Upper lobe of right lung (tissue), 1 donor: Measurements from ENCODE around the gene C1orf74. TPM values are rescaled to one million over a fixed set of nuclear protein-coding genes. Genes with fewer than 3 reads are reported as not detected.

Experiments used
- ATAC-seq: fragments of 200-7000 bp; cut with Tn5 transposase; one replicate; pipeline ENCODE4 v1.9.1; 2020; ENCODE audit warnings: mild to moderate bottlenecking, moderate library complexity
- DNase-seq: peaks from one replicate; pipeline ENCODE4 v3.0.0-alpha.2; 2020
- H3K27ac ChIP-seq: fragments of 200-600 bp; one replicate; pipeline ENCODE4 v1.8.0; 2022
- H3K27me3 ChIP-seq: fragments of 200-600 bp; one replicate; pipeline ENCODE4 v1.8.0; 2022; ENCODE audit warnings: mild to moderate bottlenecking
- H3K36me3 ChIP-seq: fragments of 200-600 bp; one replicate; pipeline ENCODE4 v1.8.0; 2022
- H3K4me1 ChIP-seq: fragments of 200-600 bp; one replicate; pipeline ENCODE4 v1.8.0; 2022
- H3K4me3 ChIP-seq: fragments of 200-600 bp; one replicate; pipeline ENCODE4 v1.8.0; 2022; ENCODE audit warnings: mild to moderate bottlenecking
- H3K9me3 ChIP-seq: fragments of 200-600 bp; one replicate; pipeline ENCODE4 v1.8.0; 2022
- CTCF ChIP-seq: fragments of 200-600 bp; IDR thresholded peaks from one replicate; pipeline ENCODE4 v1.8.0; 2022; ENCODE audit warnings: antibody characterized with exemption
- intact Hi-C: fragments of 100-400 bp; cut with DNase I; formaldehyde crosslinking; loops from one replicate; pipeline ENCODE4 v1.11.0; 2022
- total RNA-seq: library from RNA; stranded (reverse); fragmentation: NEBNext Ultra II Directional; extraction: Animal tissue kit (Norgen Biotek cat#: 25700); gene quantifications from one replicate; pipeline ENCODE4 v1.2.1, GENCODE V29; 2021
- donor health status: DM: no; HTN: yes; CAD: no; lungs with severe emphysema.

The C1orf74 gene
- total RNA-seq, 1 donor from 2014 or later = 0.96 TPM

- H3K27me3 ChIP-seq = no peaks in the 10 kb centered on the region
- DNase-seq (peak; percentile 95), ATAC-seq (peak; percentile 99)
- no peaks in the 10 kb centered on the region for H3K36me3 ChIP-seq
- peak overlapping the region; percentile 63 for H3K27ac ChIP-seq
- H3K4me1 ChIP-seq = peaks cover 5% of the 10 kb centered on the region
- TF ChIP-seq CTCF = peak; percentile 83
- H3K9me3 ChIP-seq = no peaks in the 10 kb centered on the region
- peak overlapping the region; percentile 36 for H3K4me3 ChIP-seq
- intact Hi-C loops = no loop called here
These were observed 36.6 kb downstream of the C1orf74 start for GRCh38 chr1:209747580-209748262.

- Histone ChIP-seq H3K36me3 (no peaks in the 10 kb centered on the region), H3K27me3 (no peaks in the 10 kb centered on the region), H3K4me1 (peaks cover 5% of the 10 kb centered on the region), H3K27ac (no peak overlapping the region), H3K4me3 (no peak overlapping the region), H3K9me3 (no peaks in the 10 kb centered on the region)
- no peak for TF ChIP-seq CTCF
- ATAC-seq = no peak
- no peak for DNase-seq
- intact Hi-C loops = no loop called here
These were observed 37.8 kb downstream of the C1orf74 start for GRCh38 chr1:209746451-209747165.

GRCh38 chr1:209743145-209743482 lies 41.2 kb downstream of the C1orf74 start:
- no peaks in the 10 kb centered on the region for H3K9me3 ChIP-seq
- ATAC-seq = no peak
- TF ChIP-seq CTCF = no peak
- H3K36me3 ChIP-seq = no peaks in the 10 kb centered on the region
- no peak for DNase-seq
- H3K27me3 ChIP-seq = no peaks in the 10 kb centered on the region
- H3K4me3 ChIP-seq = no peak overlapping the region
- no peak overlapping the region for H3K27ac ChIP-seq
- H3K4me1 ChIP-seq = peaks cover 5% of the 10 kb centered on the region
- intact Hi-C loops = no loop called here

- peak; percentile 38 for ATAC-seq
These were observed 41.8 kb downstream of the C1orf74 start for GRCh38 chr1:209742409-209743144.

GRCh38 chr1:209741889-209742288 lies 42.5 kb downstream of the C1orf74 start:
- no peaks in the 10 kb centered on the region for H3K4me1 ChIP-seq
- no peak for TF ChIP-seq CTCF
- intact Hi-C loops = no loop called here
- H3K27ac ChIP-seq = peak overlapping the region; percentile 42
- H3K27me3 ChIP-seq = no peaks in the 10 kb centered on the region
- DNase-seq = no peak
- H3K36me3 ChIP-seq = no peaks in the 10 kb centered on the region
- no peaks in the 10 kb centered on the region for H3K9me3 ChIP-seq
- no peak for ATAC-seq
- H3K4me3 ChIP-seq = peak overlapping the region; percentile 25

More at GRCh38 chr1:209742409-209743144, 41.8 kb downstream of the C1orf74 start:
- Histone ChIP-seq H3K9me3 (no peaks in the 10 kb centered on the region), H3K36me3 (no peaks in the 10 kb centered on the region), H3K27ac (peak overlapping the region; percentile 42), H3K27me3 (no peaks in the 10 kb centered on the region), H3K4me3 (peak overlapping the region; percentile 25), H3K4me1 (peaks cover 4% of the 10 kb centered on the region)
- no peak for TF ChIP-seq CTCF
- no peak for DNase-seq
- intact Hi-C loops = no loop called here
